Retinal pigment epithelial cell (primary cell): ENCODE data around the gene PRSS23.
"Not testable (repeated sequence)": the region's sequence is repeated elsewhere in the genome, so short reads cannot be mapped to it uniquely, and the experiment has no call there.

Source experiments
- DNase-seq: peaks from one replicate; pipeline ENCODE4 v3.0.0-alpha.2; 2010; ENCODE audit warnings: low read depth
- H3K4me3 ChIP-seq: 2 replicates; pipeline ENCODE4 v1.5.1; 2011; ENCODE audit warnings: mild to moderate bottlenecking, low read length, control low read depth, moderate library complexity
- TF ChIP-seq, protein P1 (sequence below): conservative IDR thresholded peaks from 2 replicates; pipeline ENCODE4 v1.5.1; 2011; ENCODE audit warnings: low read depth, low read length, control low read depth, inconsistent platforms

PRSS23 gene

DNA sequence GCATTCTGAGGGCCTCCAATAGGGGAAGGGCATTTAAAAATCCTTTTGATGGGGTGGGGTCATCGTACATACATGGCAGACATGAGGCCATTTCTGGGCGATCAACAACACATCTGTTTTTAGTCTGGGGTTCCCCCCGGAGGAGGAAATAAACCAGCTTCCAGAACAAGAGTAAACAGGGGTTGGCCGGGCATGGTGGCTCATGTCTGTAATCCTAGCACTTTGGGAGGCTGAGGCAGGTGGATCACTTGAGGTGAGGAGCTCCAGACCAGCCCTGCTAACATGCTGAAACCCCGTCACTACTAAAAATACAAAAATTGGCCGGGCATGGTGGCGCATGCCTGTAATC is 12.0 kb downstream of the PRSS23 start:
- TF ChIP-seq, protein P1, sequence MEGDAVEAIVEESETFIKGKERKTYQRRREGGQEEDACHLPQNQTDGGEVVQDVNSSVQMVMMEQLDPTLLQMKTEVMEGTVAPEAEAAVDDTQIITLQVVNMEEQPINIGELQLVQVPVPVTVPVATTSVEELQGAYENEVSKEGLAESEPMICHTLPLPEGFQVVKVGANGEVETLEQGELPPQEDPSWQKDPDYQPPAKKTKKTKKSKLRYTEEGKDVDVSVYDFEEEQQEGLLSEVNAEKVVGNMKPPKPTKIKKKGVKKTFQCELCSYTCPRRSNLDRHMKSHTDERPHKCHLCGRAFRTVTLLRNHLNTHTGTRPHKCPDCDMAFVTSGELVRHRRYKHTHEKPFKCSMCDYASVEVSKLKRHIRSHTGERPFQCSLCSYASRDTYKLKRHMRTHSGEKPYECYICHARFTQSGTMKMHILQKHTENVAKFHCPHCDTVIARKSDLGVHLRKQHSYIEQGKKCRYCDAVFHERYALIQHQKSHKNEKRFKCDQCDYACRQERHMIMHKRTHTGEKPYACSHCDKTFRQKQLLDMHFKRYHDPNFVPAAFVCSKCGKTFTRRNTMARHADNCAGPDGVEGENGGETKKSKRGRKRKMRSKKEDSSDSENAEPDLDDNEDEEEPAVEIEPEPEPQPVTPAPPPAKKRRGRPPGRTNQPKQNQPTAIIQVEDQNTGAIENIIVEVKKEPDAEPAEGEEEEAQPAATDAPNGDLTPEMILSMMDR = no peak
- DNase-seq = no peak
- no peak overlapping the region for H3K4me3 ChIP-seq

DNA sequence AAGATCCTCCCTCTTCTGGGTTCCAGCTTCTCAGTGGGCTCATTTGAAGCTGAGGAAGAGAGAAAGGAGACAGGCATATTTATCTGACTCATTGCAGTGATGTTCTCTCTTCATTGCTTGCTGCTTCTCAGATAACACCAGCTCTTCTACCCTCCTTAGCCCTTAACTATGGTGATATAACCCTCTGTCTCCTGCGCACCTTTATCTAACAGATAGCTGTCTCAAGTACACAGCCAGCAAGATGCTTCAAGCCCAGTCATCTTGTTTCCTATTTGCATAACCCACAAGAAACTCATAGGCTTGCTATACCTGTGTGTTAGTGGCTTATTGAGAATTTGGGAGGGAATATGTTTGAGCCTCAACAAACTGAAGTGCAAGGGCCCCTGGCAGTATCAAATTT is 12.6 kb downstream of the PRSS23 start:
- TF ChIP-seq, protein P1 = no peak
- H3K4me3 ChIP-seq = no peak overlapping the region
- DNase-seq = no peak

DNA sequence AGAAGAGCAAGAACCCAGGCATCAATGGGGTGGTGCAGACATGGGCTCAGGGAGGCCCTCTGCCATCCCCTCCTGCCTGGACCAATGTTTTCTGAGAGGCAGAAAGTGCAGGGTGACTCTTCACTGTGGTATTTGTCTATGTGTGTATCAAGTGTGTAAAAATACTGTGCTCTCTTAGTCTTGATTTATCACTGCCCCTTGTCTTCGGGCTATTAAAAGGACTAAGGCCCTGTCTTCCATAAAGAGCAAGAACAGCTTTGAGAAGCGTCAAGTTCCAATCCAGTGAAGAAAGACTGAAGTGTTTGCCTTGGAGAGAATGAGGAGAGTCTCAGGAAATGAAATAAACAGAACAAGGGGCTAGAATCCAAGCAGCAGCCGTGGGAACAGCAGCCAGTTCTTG is 14.4 kb downstream of the PRSS23 start:
- DNase-seq = no peak
- no peak overlapping the region for H3K4me3 ChIP-seq
- TF ChIP-seq, protein P1 = no peak

DNA sequence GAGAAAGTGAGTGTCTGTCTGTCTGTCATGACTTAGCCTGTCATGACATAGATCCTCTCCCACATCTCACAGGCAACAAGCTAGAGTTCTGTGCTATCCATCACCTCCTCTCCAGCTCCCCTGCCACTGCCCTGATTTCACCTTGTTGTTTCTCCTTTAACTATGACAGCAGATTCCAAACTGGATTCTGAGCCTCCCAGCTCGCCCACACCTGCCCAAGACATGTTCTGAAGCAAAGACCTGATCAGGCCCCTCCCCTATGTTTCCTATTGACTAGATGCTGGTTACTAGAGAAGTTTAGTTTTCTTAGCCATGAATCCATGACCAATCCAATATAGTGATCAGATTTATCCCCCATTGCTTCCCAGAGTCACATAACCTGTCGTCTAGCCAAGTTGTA is 15.4 kb downstream of the PRSS23 start:
- TF ChIP-seq, protein P1 = no peak
- H3K4me3 ChIP-seq = no peak overlapping the region
- DNase-seq = no peak

DNA sequence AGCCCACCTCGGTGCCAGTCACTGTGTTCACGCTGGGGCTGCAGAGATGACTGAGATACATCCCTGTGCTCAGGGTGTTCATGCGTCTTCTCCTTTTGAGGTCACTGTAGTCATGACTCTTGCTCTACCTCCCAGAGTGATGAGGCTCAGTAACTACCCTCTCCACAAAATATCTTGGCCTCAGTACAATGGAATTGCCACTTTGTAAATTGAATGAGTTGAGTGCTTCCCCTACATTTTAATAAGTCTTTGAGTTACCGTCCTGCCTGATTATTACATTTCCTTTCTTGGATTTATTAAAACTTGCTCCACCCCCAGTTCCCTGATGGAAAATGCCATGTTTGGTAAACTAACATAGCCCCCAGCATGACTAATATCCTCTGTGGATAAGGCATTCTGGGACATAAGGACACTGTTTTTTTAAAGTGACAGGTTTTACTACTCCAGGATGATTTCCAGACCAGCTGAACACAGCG is 15.9 kb downstream of the PRSS23 start:
- TF ChIP-seq, protein P1 = no peak
- H3K4me3 ChIP-seq = no peak overlapping the region
- no peak for DNase-seq

DNA sequence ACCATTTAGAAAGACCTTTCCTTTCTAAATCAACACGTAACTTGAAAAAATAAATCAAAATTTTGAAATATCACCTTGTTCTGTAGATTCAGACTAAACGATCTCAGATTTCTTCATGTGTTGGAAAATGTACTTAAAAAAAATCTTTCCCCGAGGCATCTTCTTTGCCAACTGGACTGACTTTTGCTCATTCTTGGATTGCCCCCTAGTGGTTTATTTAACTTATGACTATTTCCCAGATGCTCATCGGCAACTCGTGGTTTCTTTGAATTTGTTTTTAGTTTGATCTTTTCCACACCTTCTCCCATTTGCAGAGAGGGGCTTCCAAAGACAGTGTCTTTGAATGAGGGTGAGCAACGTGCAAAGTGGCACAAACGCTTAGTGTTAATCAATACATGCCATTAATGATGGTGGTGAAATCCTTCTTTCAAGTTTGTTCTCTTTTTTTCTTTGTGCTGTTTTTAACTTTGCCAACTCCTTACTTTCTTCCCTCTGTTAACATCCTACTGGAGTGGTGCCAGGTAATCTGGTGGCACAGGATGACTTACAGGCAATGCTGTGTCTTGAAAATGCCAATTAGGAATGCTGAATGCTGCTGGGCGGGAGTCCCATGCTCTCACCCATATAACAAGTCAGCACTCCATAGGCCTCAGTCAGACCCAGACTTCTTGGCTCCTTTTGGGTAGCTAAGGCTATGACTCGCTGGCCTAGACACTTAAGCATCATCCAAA is 18.3 kb downstream of the PRSS23 start:
- no peak for DNase-seq
- no peak overlapping the region for H3K4me3 ChIP-seq
- TF ChIP-seq, protein P1 = peak; percentile 55

DNA sequence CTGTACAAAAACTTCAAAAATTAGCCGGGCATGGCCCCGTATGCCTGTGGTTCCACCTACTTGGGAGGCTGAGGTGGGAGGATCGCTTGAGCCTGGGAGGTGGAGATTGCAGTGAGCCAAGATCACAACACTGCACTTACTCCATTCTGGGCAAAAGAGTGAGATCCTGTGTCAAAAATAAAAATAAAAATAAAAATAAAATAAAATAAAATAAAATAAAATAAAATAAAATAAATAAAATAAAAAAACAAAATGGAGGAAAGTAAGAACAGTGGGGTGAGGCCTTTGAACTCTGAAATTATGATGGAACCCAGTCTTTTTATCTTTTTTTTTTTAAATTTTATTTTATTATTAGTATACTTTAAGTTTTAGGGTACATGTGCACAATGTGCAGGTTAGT is 23.8 kb downstream of the PRSS23 start:
- not testable (repeated sequence) for DNase-seq

DNA sequence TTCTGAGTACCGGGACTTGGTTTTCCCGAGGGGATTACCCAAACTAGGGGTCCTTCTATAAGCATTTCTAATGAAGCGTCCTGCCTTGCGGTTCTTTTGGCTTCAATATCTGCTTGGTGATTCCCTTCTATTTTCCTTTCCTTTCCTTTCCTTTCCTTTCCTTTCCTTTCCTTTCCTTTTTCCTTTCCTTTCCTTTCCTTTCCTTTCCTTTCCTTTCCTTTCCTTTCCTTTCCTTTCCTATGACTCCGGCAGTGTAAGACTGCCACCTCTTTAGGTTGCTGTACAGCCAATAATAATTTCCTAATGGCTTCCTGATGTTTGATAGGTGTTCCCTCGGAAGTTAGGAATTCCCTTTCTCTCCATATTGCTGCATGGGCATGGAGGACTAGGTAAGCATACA is 34.0 kb downstream of the PRSS23 start:
- DNase-seq = not testable (repeated sequence)

More for the DNA sequence above, 23.8 kb downstream of the PRSS23 start:
- not testable (repeated sequence) for H3K4me3 ChIP-seq

DNA sequence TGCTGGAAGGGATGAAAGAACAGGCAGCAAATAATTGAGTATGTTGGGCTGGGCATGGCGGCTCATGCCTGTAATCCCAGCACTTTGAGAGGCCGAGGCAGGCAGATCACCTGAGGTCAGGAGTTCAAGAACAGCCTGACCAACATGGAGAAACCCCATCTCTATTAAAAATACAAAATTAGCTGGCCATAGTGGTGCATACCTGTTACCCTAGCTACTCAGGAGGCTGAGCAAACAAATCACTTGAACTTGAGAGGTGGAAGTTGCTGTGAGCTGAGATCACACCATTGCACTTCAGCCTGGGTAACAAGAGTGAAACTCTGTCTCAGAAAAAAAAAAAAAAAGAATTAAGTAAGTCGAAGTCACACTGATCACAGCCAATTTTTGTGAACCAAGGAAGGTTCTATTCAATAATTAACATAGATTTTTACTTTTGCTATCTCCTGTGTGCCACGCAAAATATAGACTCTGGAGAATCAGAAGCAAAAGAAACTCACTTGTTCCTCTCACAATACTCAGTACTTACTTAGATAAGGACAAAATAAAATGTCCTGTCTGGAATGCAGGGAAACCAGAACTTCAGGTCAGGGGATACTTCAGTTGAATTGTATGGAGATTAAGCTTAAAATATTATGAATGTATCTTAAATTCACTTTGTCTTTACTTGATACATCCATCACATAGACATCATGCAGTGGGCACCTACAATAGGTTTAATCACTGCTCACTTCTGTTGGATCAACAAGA is 44.6 kb downstream of the PRSS23 start:
- not testable (repeated sequence) for DNase-seq, H3K4me3 ChIP-seq

More for the DNA sequence above, 34.0 kb downstream of the PRSS23 start:
- not testable (repeated sequence) for H3K4me3 ChIP-seq
